Left colon (tissue), 2 donors: ENCODE measurements around the gene LPAR2. TPM values are rescaled to one million over a fixed set of nuclear protein-coding genes. Genes with fewer than 3 reads are reported as not detected.
"Not testable (repeated sequence)": the region's sequence is repeated elsewhere in the genome, so short reads cannot be mapped to it uniquely, and the experiment has no call there.

Experiments
- ATAC-seq: fragments of 200-7000 bp; cut with Tn5 transposase; one replicate; pipeline ENCODE4 v1.9.1; 2020; ENCODE audit warnings: mild to moderate bottlenecking, moderate library complexity
- DNase-seq, 2 donors: peaks; one replicate each; pipeline ENCODE4 v3.0.0-alpha.2; 2020
- intact Hi-C, 2 donors: fragments of 100-400 bp; cut with DNase I in 1 of 2; cut with micrococcal nuclease in 1 of 2; formaldehyde crosslinking; loops; one replicate each; pipeline versions ENCODE4 v1.11.2 to v1.14.0; 2022; cut with DNase I, micrococcal nuclease
- total RNA-seq, 2 donors: library from RNA; stranded (reverse); fragmentation: NEBNext Ultra II Directional; extraction: Animal tissue kit (Norgen Biotek cat#: 25700); gene quantifications; one replicate each; pipeline ENCODE4 v1.2.1, GENCODE V29; 2021
- donor health status: DM: no; HTN: no; CAD: no.
- donor health status: DM: yes; HTN: yes; CAD: no.

The LPAR2 gene
- total RNA-seq, 2 donors from 2014 or later: 18.4 to 20.9 TPM

GRCh38 chr19:19610376-19611202 is 17.4 kb downstream of the LPAR2 start:
- intact Hi-C loops: no loop called here
- DNase-seq (no peak), ATAC-seq (no peak)

GRCh38 chr19:19606686-19607085 is 21.3 kb downstream of the LPAR2 start:
- ATAC-seq, DNase-seq, intact Hi-C loops: not testable (repeated sequence)

GRCh38 chr19:19606021-19606420 is 22.0 kb downstream of the LPAR2 start:
- ATAC-seq (peak; percentile 93), DNase-seq (peak; percentile 60 to 80)
- intact Hi-C loops: no loop called here

- intact Hi-C loops: no loop called here
- no peak for DNase-seq
- ATAC-seq: peak; percentile 13
Observed at GRCh38 chr19:19602713-19603324, 25.2 kb downstream of the LPAR2 start.

- ATAC-seq (peak; percentile 66), DNase-seq (no peak)
- intact Hi-C loops: no loop called here
Observed at GRCh38 chr19:19602136-19602712, 25.8 kb downstream of the LPAR2 start.

GRCh38 chr19:19600793-19601330 is 27.2 kb downstream of the LPAR2 start:
- no peak for ATAC-seq
- intact Hi-C loops: no loop called here
- DNase-seq: no peak

GRCh38 chr19:19598728-19599451 is 29.1 kb downstream of the LPAR2 start:
- DNase-seq, ATAC-seq, intact Hi-C loops: not testable (repeated sequence)

GRCh38 chr19:19597809-19598306 is 30.2 kb downstream of the LPAR2 start:
- ATAC-seq (no peak), DNase-seq (no peak)
- intact Hi-C loops: no loop called here

GRCh38 chr19:19595171-19595701 is 32.8 kb downstream of the LPAR2 start:
- ATAC-seq: peak; percentile 60
- intact Hi-C loops: no loop called here
- DNase-seq: peak in 1 of 2 donors; percentile 38

- no peak for DNase-seq
- no peak for ATAC-seq
- intact Hi-C loops: no loop called here
Observed at GRCh38 chr19:19594381-19594780, 33.6 kb downstream of the LPAR2 start.

- intact Hi-C loops: no loop called here
- no peak for DNase-seq
- ATAC-seq: no peak
Observed at GRCh38 chr19:19592690-19593089, 35.3 kb downstream of the LPAR2 start.

GRCh38 chr19:19591133-19591825 is 36.7 kb downstream of the LPAR2 start:
- intact Hi-C loops: no loop called here
- DNase-seq (peak in 1 of 2 donors; percentile 47), ATAC-seq (peak; percentile 35)

GRCh38 chr19:19588546-19588945 is 39.5 kb downstream of the LPAR2 start:
- intact Hi-C loops: no loop called here
- ATAC-seq: no peak

GRCh38 chr19:19587771-19588170 is 40.2 kb downstream of the LPAR2 start:
- DNase-seq (no peak), ATAC-seq (no peak)
- intact Hi-C loops: no loop called here

More at GRCh38 chr19:19588546-19588945, 39.5 kb downstream of the LPAR2 start:
- DNase-seq: no peak

GRCh38 chr19:19584356-19584755 is 43.7 kb downstream of the LPAR2 start:
- ATAC-seq: no peak
- no peak for DNase-seq
- intact Hi-C loops: no loop called here

- DNase-seq: no peak
- ATAC-seq: no peak
- intact Hi-C loops: no loop called here
Observed at GRCh38 chr19:19582471-19582870, 45.5 kb downstream of the LPAR2 start.

GRCh38 chr19:19581391-19581790 is 46.6 kb downstream of the LPAR2 start:
- DNase-seq (no peak), ATAC-seq (no peak)
- intact Hi-C loops: no loop called here

- DNase-seq: no peak
- intact Hi-C loops: no loop called here
- ATAC-seq: peak; percentile 94
Observed at GRCh38 chr19:19580418-19580817, 47.6 kb downstream of the LPAR2 start.
